Neural cell (in vitro differentiated cells): ENCODE data around the gene KRTAP12-1. TPM values are rescaled to one million over a fixed set of nuclear protein-coding genes. Genes with fewer than 3 reads are reported as not detected.

Experiments used
- H2AFZ ChIP-seq: fragments of 200-600, 300-800 bp; sonication (generic), shearing (Covaris generic); 2 replicates; pipeline ENCODE4 v1.6.0; 2014; ENCODE audit warnings: low read depth, mild to moderate bottlenecking, antibody characterized with exemption, low read length, moderate library complexity
- H3F3A ChIP-seq: fragments of 200-600 bp; shearing (Covaris generic); 2 replicates; pipeline ENCODE4 v1.6.1; 2016; ENCODE audit warnings: mild to moderate bottlenecking, moderate library complexity, mixed read lengths, antibody characterized with exemption, low read length; ENCODE audit not compliant: insufficient read depth, poor library complexity, severe bottlenecking
- H3K27ac ChIP-seq: fragments of 200-600, 300-800 bp; sonication (generic), shearing (Covaris generic); 2 replicates; pipeline ENCODE4 v1.5.1; 2014; ENCODE audit warnings: mild to moderate bottlenecking, low read length, moderate library complexity
- H3K27me3 ChIP-seq: fragments of 300-800, 200-600 bp; sonication (generic), shearing (Covaris generic); 2 replicates; pipeline ENCODE4 v1.6.0; 2014; ENCODE audit warnings: mild to moderate bottlenecking, low read depth, low read length, moderate library complexity; ENCODE audit not compliant: insufficient read depth
- H3K36me3 ChIP-seq: fragments of 300-800, 200-600 bp; sonication (generic), shearing (Covaris generic); 2 replicates; pipeline ENCODE4 v1.5.1; 2014; ENCODE audit warnings: mild to moderate bottlenecking, antibody characterized with exemption, low read length, moderate library complexity; ENCODE audit not compliant: insufficient read depth
- H3K4me2 ChIP-seq: fragments of 300-800, 200-600 bp; sonication (generic), shearing (Covaris generic); 2 replicates; pipeline ENCODE4 v1.6.0; 2014; ENCODE audit warnings: mild to moderate bottlenecking, low read length
- H3K4me3 ChIP-seq: fragments of 300-800, 200-600 bp; sonication (generic), shearing (Covaris generic); 2 replicates; pipeline ENCODE4 v1.5.1; 2014; ENCODE audit warnings: mild to moderate bottlenecking, low read length, moderate library complexity
- H3K79me2 ChIP-seq: fragments of 200-600 bp; shearing (Covaris generic); replicated peaks from 2 replicates; pipeline ENCODE4 v1.6.0; 2014; ENCODE audit warnings: mild to moderate bottlenecking, low read length, moderate library complexity; ENCODE audit not compliant: insufficient read depth
- H3K9ac ChIP-seq: fragments of 300-800, 200-600 bp; sonication (generic), shearing (Covaris generic); 2 replicates; pipeline ENCODE4 v1.6.1; 2016; ENCODE audit warnings: mild to moderate bottlenecking, low read length, mixed read lengths
- H3K9me2 ChIP-seq: fragments of 200-600 bp; shearing (Covaris generic); 2 replicates; pipeline ENCODE4 v1.6.1; 2016; ENCODE audit warnings: mild to moderate bottlenecking, low read length, mixed read lengths; ENCODE audit not compliant: insufficient read depth
- H3K9me3 ChIP-seq: fragments of 200-600, 300-800 bp; sonication (generic), shearing (Covaris generic); 2 replicates; pipeline ENCODE4 v1.6.1; 2016; ENCODE audit warnings: mild to moderate bottlenecking, mixed run types, low read length, moderate library complexity, mixed read lengths
- H4K20me1 ChIP-seq: fragments of 200-600 bp; shearing (Covaris generic); 2 replicates; pipeline ENCODE4 v1.6.1; 2016; ENCODE audit warnings: mild to moderate bottlenecking, mixed run types; ENCODE audit not compliant: insufficient read depth
- EP300 ChIP-seq: fragments of 450-650 bp; conservative IDR thresholded peaks from 2 replicates; pipeline ENCODE4 v1.6.1; 2014; ENCODE audit warnings: antibody characterized with exemption, mild to moderate bottlenecking, moderate library complexity; ENCODE audit not compliant: poor library complexity, severe bottlenecking
- EZH2 ChIP-seq: fragments of 200-600, 300-800 bp; shearing (Covaris generic), sonication (generic); IDR thresholded peaks from 2 replicates; pipeline ENCODE4 v1.6.1; 2014; ENCODE audit warnings: antibody characterized with exemption, low read length, borderline replicate concordance, mild to moderate bottlenecking; ENCODE audit not compliant: insufficient read depth, poor library complexity, severe bottlenecking
- MXI1 ChIP-seq: fragments of 450-650 bp; conservative IDR thresholded peaks from 2 replicates; pipeline ENCODE4 v1.6.1; 2014; ENCODE audit warnings: antibody characterized with exemption, mild to moderate bottlenecking; ENCODE audit not compliant: poor library complexity, severe bottlenecking
- POLR2AphosphoS5 ChIP-seq: IDR thresholded peaks from 2 replicates; pipeline ENCODE4 v1.6.1; 2012
- RAD21 ChIP-seq: fragments of 450-650 bp; conservative IDR thresholded peaks from 2 replicates; pipeline ENCODE4 v1.6.1; 2014; ENCODE audit warnings: antibody characterized with exemption, mild to moderate bottlenecking, moderate library complexity
- SMC3 ChIP-seq: fragments of 450-650 bp; conservative IDR thresholded peaks from 2 replicates; pipeline ENCODE4 v1.6.1; 2014; ENCODE audit warnings: antibody characterized with exemption, mild to moderate bottlenecking, moderate library complexity; ENCODE audit not compliant: poor library complexity
- TAF1 ChIP-seq: IDR thresholded peaks from 2 replicates; pipeline ENCODE4 v1.6.1; 2012; ENCODE audit warnings: low read depth
- polyA plus RNA-seq: library from polyadenylated mRNA; depleted of rRNA; stranded (reverse); fragments of >200 nt; gene quantifications from 2 replicates; pipeline ENCODE4 v1.2.3, GENCODE V29; 2014
- TF ChIP-seq, protein P1 (sequence below): IDR thresholded peaks from 2 replicates; pipeline ENCODE4 v1.6.1; 2012; ENCODE audit warnings: borderline replicate concordance
- TF ChIP-seq, protein P2 (sequence below): fragments of 450-650 bp; IDR thresholded peaks from 2 replicates; pipeline ENCODE4 v1.5.1; 2014; ENCODE audit warnings: antibody characterized with exemption, mild to moderate bottlenecking, moderate library complexity; ENCODE audit not compliant: poor library complexity, severe bottlenecking

KRTAP12-1 gene
- polyA plus RNA-seq, 1 donor from 2014 or later = not detected

DNA sequence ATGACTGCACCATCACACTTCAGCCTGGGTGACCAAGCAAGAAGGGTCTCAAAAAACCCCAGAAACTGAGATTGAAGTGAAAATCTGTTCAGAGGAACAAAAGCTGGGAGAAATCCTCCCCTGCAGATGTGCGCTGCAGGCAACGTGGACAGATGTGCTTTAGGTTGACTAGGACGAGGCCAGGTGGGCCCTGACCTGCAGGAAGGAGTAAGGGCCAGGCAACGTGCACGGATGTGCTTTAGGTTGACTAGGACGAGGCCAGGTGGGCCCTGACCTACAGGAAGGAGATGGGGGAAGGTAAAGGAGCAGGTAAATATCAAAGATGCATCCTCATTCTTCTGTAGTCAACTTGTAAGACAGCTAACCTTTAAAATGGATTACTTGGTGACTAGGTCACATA, 2.5 kb upstream of the KRTAP12-1 start:
- Histone ChIP-seq H3K9me3 (no peaks in the 10 kb centered on the region), H3K79me2 (no peaks in the 10 kb centered on the region), H3K9me2 (no peaks in the 10 kb centered on the region), H3F3A (no peaks in the 10 kb centered on the region), H2AFZ (no peak overlapping the region), H3K9ac (no peak overlapping the region), H3K27me3 (no peaks in the 10 kb centered on the region), H3K36me3 (no peaks in the 10 kb centered on the region), H3K4me2 (no peak overlapping the region), H3K4me3 (no peak overlapping the region), H3K27ac (no peak overlapping the region), H4K20me1 (no peaks in the 10 kb centered on the region)
- TF ChIP-seq EZH2 = no peak
- TF ChIP-seq EP300 = no peak
- TF ChIP-seq, protein P1, sequence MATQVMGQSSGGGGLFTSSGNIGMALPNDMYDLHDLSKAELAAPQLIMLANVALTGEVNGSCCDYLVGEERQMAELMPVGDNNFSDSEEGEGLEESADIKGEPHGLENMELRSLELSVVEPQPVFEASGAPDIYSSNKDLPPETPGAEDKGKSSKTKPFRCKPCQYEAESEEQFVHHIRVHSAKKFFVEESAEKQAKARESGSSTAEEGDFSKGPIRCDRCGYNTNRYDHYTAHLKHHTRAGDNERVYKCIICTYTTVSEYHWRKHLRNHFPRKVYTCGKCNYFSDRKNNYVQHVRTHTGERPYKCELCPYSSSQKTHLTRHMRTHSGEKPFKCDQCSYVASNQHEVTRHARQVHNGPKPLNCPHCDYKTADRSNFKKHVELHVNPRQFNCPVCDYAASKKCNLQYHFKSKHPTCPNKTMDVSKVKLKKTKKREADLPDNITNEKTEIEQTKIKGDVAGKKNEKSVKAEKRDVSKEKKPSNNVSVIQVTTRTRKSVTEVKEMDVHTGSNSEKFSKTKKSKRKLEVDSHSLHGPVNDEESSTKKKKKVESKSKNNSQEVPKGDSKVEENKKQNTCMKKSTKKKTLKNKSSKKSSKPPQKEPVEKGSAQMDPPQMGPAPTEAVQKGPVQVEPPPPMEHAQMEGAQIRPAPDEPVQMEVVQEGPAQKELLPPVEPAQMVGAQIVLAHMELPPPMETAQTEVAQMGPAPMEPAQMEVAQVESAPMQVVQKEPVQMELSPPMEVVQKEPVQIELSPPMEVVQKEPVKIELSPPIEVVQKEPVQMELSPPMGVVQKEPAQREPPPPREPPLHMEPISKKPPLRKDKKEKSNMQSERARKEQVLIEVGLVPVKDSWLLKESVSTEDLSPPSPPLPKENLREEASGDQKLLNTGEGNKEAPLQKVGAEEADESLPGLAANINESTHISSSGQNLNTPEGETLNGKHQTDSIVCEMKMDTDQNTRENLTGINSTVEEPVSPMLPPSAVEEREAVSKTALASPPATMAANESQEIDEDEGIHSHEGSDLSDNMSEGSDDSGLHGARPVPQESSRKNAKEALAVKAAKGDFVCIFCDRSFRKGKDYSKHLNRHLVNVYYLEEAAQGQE = no peak
- TF ChIP-seq TAF1 = no peak
- TF ChIP-seq POLR2AphosphoS5 = no peak
- TF ChIP-seq, protein P2, sequence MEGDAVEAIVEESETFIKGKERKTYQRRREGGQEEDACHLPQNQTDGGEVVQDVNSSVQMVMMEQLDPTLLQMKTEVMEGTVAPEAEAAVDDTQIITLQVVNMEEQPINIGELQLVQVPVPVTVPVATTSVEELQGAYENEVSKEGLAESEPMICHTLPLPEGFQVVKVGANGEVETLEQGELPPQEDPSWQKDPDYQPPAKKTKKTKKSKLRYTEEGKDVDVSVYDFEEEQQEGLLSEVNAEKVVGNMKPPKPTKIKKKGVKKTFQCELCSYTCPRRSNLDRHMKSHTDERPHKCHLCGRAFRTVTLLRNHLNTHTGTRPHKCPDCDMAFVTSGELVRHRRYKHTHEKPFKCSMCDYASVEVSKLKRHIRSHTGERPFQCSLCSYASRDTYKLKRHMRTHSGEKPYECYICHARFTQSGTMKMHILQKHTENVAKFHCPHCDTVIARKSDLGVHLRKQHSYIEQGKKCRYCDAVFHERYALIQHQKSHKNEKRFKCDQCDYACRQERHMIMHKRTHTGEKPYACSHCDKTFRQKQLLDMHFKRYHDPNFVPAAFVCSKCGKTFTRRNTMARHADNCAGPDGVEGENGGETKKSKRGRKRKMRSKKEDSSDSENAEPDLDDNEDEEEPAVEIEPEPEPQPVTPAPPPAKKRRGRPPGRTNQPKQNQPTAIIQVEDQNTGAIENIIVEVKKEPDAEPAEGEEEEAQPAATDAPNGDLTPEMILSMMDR = no peak
- no peak for TF ChIP-seq RAD21
- no peak for TF ChIP-seq MXI1
- TF ChIP-seq SMC3 = no peak

DNA sequence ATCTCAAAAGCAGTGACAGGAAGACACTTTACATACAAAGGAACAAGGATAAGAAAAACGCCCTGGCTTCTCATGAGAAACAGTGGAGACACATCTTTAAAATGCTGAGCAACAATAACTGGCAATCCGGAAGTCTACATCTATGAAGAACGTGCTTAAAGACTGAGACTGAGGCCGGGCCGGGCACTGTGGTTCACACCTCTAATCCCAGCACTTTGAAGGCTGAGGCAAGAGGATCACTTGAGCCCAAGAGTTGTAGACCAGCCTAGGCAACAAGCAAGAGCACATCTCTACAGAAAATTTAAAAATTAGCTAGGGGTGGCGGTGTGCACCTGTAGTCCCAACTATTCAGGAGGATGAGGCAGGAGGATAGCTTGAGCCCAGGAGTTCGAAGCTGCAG, 2.1 kb upstream of the KRTAP12-1 start:
- Histone ChIP-seq H3F3A (no peaks in the 10 kb centered on the region), H3K9me2 (no peaks in the 10 kb centered on the region), H3K4me2 (no peak overlapping the region), H3K79me2 (no peaks in the 10 kb centered on the region), H3K27me3 (no peaks in the 10 kb centered on the region), H3K9ac (no peak overlapping the region), H4K20me1 (no peaks in the 10 kb centered on the region), H3K9me3 (no peaks in the 10 kb centered on the region), H3K4me3 (no peak overlapping the region), H3K36me3 (no peaks in the 10 kb centered on the region), H3K27ac (no peak overlapping the region), H2AFZ (no peak overlapping the region)
- TF ChIP-seq, protein P1 = no peak
- TF ChIP-seq EP300 (no peak), RAD21 (no peak)
